Smooth muscle cell (in vitro differentiated cells): ENCODE measurements around the gene KCNK1. TPM values are rescaled to one million over a fixed set of nuclear protein-coding genes. Genes with fewer than 3 reads are reported as not detected.

Experiments used
- DNase-seq: peaks from one replicate; lab custom pipeline; 2025; ENCODE audit not compliant: unreplicated experiment; lab: John Stamatoyannopoulos, UW
- H2AFZ ChIP-seq: fragments of 200-600 bp; sonication (generic); 2 replicates; pipeline ENCODE4 v1.6.0; 2016; ENCODE audit warnings: antibody characterized with exemption, low read depth, mild to moderate bottlenecking
- H3F3A ChIP-seq: fragments of 200-600 bp; sonication (generic); 2 replicates; pipeline ENCODE4 v1.6.0; 2017; ENCODE audit warnings: antibody characterized with exemption, low read depth
- H3K27ac ChIP-seq: fragments of 200-600 bp; sonication (generic); 2 replicates; pipeline ENCODE4 v1.5.1; 2016; ENCODE audit warnings: low read depth, mild to moderate bottlenecking
- H3K27me3 ChIP-seq: fragments of 200-600 bp; sonication (generic); 2 replicates; pipeline ENCODE4 v1.6.1; 2016; ENCODE audit warnings: low read depth, mild to moderate bottlenecking
- H3K36me3 ChIP-seq: fragments of 200-600 bp; sonication (generic); 2 replicates; pipeline ENCODE4 v1.5.1; 2016; ENCODE audit warnings: low read depth
- H3K4me1 ChIP-seq: fragments of 200-600 bp; sonication (generic); 2 replicates; pipeline ENCODE4 v1.5.1; 2016; ENCODE audit warnings: low read depth
- H3K4me2 ChIP-seq: fragments of 200-600 bp; sonication (generic); 2 replicates; pipeline ENCODE4 v1.6.0; 2016; ENCODE audit warnings: mild to moderate bottlenecking
- H3K4me3 ChIP-seq: fragments of 200-600 bp; sonication (generic); 2 replicates; pipeline ENCODE4 v1.5.1; 2016; ENCODE audit warnings: mild to moderate bottlenecking
- H3K79me2 ChIP-seq: fragments of 200-600 bp; sonication (generic); 2 replicates; pipeline ENCODE4 v1.6.0; 2016; ENCODE audit warnings: low read depth, mild to moderate bottlenecking
- H3K9ac ChIP-seq: fragments of 200-600 bp; sonication (generic); 2 replicates; pipeline ENCODE4 v1.6.0; 2016; ENCODE audit warnings: low read depth
- H3K9me3 ChIP-seq: fragments of 200-600 bp; sonication (generic); replicated peaks from 2 replicates; pipeline ENCODE4 v1.5.1; 2016; ENCODE audit warnings: low read depth
- H4K20me1 ChIP-seq: fragments of 200-600 bp; sonication (generic); 2 replicates; pipeline ENCODE4 v1.6.0; 2016; ENCODE audit warnings: low read depth
- CTCF ChIP-seq: fragments of 200-600 bp; sonication (generic); IDR thresholded peaks from 2 replicates; pipeline ENCODE4 v1.5.1; 2017; ENCODE audit warnings: borderline replicate concordance, mild to moderate bottlenecking, antibody characterized with exemption; ENCODE audit not compliant: insufficient read depth, poor library complexity, severe bottlenecking
- WGBS: methylation state at CpG from one replicate; pipeline ENCODE4 v1.1.7; 2016; ENCODE audit warnings: low lambda C conversion rate; 5-methylcytosine and 5-hydroxymethylcytosine counted together
- polyA plus RNA-seq: library from polyadenylated mRNA; unstranded; fragments of >200 nt; fragmentation: Nextera tagmentation; extraction: Ambion mirVana; gene quantifications from 2 replicates; pipeline ENCODE4 v1.2.1, GENCODE V29; 2016
- total RNA-seq: library from RNA; depleted of rRNA; stranded (reverse); fragments of >200 nt; gene quantifications from 2 replicates; pipeline ENCODE4 v1.2.3, GENCODE V29; 2014

KCNK1 gene
- total and polyA plus RNA-seq, 2 experiments from 2014 or later: 16.6 to 16.8 TPM

GRCh38 chr1:233621923-233622322 is 8.0 kb downstream of the KCNK1 start:
- peaks cover 48% of the 10 kb centered on the region for H4K20me1 ChIP-seq
- H3K36me3 ChIP-seq: no peaks in the 10 kb centered on the region
- no peaks in the 10 kb centered on the region for H3K27me3 ChIP-seq
- TF ChIP-seq CTCF: no peak
- 97% methylated on average over 3 of the region's 3 CpGs for WGBS
- no peaks in the 10 kb centered on the region for H3K4me1 ChIP-seq
- no peak overlapping the region for H3K4me3 ChIP-seq
- no peak overlapping the region for H3K9ac ChIP-seq
- H2AFZ ChIP-seq: no peak overlapping the region
- DNase-seq: no peak
- H3K79me2 ChIP-seq: peaks cover 55% of the 10 kb centered on the region
- no peak overlapping the region for H3K27ac ChIP-seq
- H3K9me3 ChIP-seq: no peaks in the 10 kb centered on the region
- no peaks in the 10 kb centered on the region for H3F3A ChIP-seq
- no peak overlapping the region for H3K4me2 ChIP-seq

- no peaks in the 10 kb centered on the region for H3F3A ChIP-seq
- no peaks in the 10 kb centered on the region for H3K9me3 ChIP-seq
- TF ChIP-seq CTCF: no peak
- no peak overlapping the region for H3K9ac ChIP-seq
- H3K4me2 ChIP-seq: no peak overlapping the region
- no peaks in the 10 kb centered on the region for H3K27me3 ChIP-seq
- H3K79me2 ChIP-seq: peaks cover 42% of the 10 kb centered on the region
- H3K36me3 ChIP-seq: no peaks in the 10 kb centered on the region
- H4K20me1 ChIP-seq: peaks cover 42% of the 10 kb centered on the region
- no peak overlapping the region for H2AFZ ChIP-seq
- no peak for DNase-seq
- no peak overlapping the region for H3K27ac ChIP-seq
- WGBS: 100% methylated on average over 3 of the region's 3 CpGs
- no peak overlapping the region for H3K4me3 ChIP-seq
- no peaks in the 10 kb centered on the region for H3K4me1 ChIP-seq
Observed at GRCh38 chr1:233624289-233624688, 10.4 kb downstream of the KCNK1 start.

GRCh38 chr1:233625087-233625486 is 11.2 kb downstream of the KCNK1 start:
- no peak overlapping the region for H3K4me2 ChIP-seq

More at GRCh38 chr1:233625087-233625486, 11.2 kb downstream of the KCNK1 start:
- 87% methylated on average over 2 of the region's 2 CpGs for WGBS
- H3K9me3 ChIP-seq: no peaks in the 10 kb centered on the region
- H3K9ac ChIP-seq: no peak overlapping the region
- H3K4me3 ChIP-seq: no peak overlapping the region
- no peaks in the 10 kb centered on the region for H3K36me3 ChIP-seq
- H4K20me1 ChIP-seq: peaks cover 42% of the 10 kb centered on the region
- H3F3A ChIP-seq: no peaks in the 10 kb centered on the region
- peaks cover 39% of the 10 kb centered on the region for H3K79me2 ChIP-seq
- DNase-seq: no peak
- no peaks in the 10 kb centered on the region for H3K4me1 ChIP-seq
- H3K27ac ChIP-seq: no peak overlapping the region
- no peaks in the 10 kb centered on the region for H3K27me3 ChIP-seq
- H2AFZ ChIP-seq: no peak overlapping the region
- no peak for TF ChIP-seq CTCF
